SW 1271 (cell line): ENCODE results near the gene BCL2.
"Not testable (repeated sequence)": the region's sequence is repeated elsewhere in the genome, so short reads cannot be mapped to it uniquely, and the experiment has no call there.

ENCODE experiments used
- DNase-seq, 2 experiments: peaks; one replicate each; lab custom pipeline; 2025; lab: John Stamatoyannopoulos, UW

Gene BCL2

GRCh38 chr18:63258749-63259566 lies 60.6 kb downstream of the BCL2 start:
- DNase-seq, result no peak

GRCh38 chr18:63257453-63257852 lies 62.1 kb downstream of the BCL2 start:
- DNase-seq, result no peak

GRCh38 chr18:63255435-63255834 lies 64.1 kb downstream of the BCL2 start:
- no peak for DNase-seq

GRCh38 chr18:63254716-63255399 lies 64.7 kb downstream of the BCL2 start:
- DNase-seq, result no peak

GRCh38 chr18:63253428-63254372 lies 65.9 kb downstream of the BCL2 start:
- DNase-seq, result no peak

DNA sequence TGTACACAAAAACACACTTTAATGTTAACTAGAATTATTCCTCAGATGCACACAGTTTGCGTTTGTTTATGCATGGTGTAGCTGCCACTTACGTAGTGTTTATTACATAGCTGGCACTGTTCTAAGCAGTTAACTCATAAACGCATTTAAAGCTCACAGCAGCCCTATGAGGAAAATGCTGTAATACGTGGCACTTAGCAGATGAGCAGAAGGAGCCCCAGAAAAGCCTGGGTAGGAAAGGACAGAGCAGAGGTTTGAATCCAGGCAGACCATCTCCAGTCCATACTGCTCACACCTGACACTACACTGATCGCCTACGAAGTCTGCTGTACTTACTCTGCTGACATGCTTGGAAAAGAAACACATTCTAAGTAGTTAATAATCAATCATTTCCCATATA lies 66.6 kb downstream of the BCL2 start:
- no peak for DNase-seq

DNA sequence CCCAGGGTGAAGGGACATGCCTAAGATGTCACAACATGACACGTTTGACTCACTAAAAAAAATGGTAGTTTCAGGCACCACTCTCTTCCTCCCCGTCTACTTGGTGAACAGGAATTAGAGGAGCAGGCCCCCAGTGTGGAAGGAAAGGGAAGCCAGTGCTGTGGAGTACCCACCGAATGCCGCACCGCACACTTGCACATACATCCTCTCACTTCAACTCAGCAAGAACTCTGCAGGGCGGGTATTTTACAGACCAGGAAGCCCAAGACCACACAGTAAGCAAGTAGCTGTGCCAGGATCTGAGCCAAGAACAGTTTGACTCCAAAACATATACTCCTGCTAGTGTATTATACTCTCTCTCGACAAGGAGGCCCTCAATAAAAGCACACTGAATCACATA lies 69.8 kb downstream of the BCL2 start:
- DNase-seq, result no peak

GRCh38 chr18:63247926-63248325 lies 71.6 kb downstream of the BCL2 start:
- no peak for DNase-seq

DNA sequence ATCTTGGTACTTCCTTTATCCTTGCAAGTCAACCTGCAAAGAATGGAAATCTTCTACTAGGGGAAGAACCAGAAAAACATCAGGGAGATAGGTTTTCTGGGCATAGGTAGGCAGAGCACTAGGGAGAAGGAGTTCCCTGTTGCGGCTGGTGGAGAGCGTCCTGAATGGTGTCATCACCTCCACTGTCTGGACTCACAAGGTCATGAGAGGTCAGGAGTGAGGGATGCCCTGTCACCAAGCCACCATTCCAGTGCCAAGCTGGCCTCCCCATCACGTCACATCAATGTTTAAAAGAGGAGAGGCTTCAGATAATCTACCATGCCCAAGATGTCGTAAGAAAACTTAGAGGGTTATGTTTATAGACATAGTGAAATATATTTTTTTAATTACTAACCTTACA lies 72.1 kb downstream of the BCL2 start:
- no peak for DNase-seq

DNA sequence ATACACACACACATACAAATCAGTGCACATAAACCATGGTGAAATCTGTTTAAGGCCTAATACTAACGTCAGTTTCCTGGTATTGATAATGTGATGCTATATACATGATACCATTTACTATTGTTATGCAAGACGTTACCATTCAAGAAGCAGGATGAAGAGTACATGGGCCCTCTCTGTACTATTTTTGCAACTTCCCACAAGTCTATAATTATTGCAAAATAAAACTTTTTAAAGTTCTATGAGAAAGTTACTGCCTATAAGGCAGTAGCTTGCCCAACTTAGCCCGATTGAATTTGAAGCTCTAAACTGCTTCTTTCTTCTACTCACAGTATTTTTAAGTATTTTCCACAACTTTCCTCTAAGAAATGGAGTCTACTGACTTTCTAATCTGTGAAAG lies 74.0 kb downstream of the BCL2 start:
- no peak for DNase-seq

GRCh38 chr18:63244607-63245006 lies 75.0 kb downstream of the BCL2 start:
- no peak for DNase-seq

GRCh38 chr18:63241760-63242159 lies 77.8 kb downstream of the BCL2 start:
- DNase-seq, result no peak

DNA sequence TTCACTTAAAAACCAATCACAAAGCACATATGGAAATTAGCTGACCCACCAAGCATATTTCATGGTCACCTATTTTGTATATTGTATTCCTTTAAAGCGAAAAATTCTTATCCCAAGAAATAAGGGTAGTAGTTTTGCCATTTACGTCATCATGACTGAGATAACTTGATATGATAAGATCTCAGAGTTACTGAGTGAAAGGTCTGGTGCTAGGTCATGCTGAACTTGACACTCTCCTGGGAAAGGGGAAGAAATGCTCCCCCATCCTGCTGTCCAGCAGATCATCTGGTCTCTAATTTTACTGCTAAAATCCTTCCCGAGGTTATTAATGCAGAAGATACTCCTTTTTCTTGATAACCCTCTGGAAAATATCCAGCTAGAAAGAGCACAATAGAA lies 78.3 kb downstream of the BCL2 start:
- no peak for DNase-seq

DNA sequence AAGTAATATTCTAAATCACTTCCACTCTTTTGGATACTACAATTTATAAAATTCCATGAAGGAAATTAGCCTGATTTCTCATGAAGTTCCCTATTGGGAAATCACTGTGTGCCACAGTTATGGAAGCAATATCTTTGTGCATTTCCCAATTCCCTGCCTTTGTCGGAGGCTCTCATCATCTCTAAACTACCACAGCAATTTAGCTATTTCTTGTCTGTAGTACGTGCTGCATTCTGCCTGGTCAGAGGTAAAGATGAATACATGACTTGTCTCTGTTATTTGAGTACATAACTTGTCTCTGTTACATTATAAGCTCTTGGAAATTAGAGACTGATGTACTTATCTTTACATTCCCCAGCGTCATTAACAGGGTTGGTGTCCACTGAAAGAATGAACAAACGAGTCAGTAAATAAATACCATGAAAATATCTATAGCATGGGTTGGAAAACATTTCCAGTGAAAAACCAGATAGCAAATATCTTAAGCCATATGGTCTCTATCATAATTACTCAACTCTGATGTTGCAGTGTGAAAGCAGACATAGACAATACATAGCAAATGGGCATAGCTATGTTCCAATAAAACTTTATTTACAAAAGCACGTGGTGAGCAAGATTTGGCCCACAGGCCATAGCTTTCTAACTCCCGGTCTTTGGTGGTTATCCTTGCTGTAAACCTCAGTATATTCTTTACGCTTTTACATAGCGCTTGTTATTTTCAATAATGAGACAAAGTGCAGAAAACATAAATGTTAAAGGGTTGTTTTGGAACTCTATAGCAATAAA lies 78.8 kb downstream of the BCL2 start:
- DNase-seq, result no peak

DNA sequence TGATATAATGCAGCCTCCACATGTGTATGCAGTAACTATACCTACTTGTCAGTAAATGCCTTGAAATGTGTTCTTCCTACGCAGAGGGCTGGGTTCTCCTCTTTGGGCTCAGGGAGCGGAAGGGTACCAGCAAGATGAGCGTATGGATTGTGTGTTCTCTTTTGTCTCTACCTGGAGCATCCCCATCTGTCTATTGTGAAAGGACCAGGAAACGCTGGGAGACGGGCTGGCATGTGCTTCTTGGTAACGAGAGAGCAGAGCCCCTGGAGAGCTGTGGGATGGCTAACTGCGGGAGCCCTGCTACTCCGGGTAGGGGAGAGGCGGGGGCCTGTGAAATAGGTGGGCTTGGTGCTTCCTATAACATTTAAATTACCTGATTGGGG lies 80.9 kb downstream of the BCL2 start:
- no peak for DNase-seq

GRCh38 chr18:63237881-63238692 lies 81.5 kb downstream of the BCL2 start:
- peak; percentile 5 to 29 for DNase-seq

GRCh38 chr18:63236921-63237846 lies 82.4 kb downstream of the BCL2 start:
- DNase-seq, result no peak

GRCh38 chr18:63236406-63236805 lies 83.2 kb downstream of the BCL2 start:
- no peak for DNase-seq

GRCh38 chr18:63235920-63236319 lies 83.6 kb downstream of the BCL2 start:
- not testable (repeated sequence) for DNase-seq

DNA sequence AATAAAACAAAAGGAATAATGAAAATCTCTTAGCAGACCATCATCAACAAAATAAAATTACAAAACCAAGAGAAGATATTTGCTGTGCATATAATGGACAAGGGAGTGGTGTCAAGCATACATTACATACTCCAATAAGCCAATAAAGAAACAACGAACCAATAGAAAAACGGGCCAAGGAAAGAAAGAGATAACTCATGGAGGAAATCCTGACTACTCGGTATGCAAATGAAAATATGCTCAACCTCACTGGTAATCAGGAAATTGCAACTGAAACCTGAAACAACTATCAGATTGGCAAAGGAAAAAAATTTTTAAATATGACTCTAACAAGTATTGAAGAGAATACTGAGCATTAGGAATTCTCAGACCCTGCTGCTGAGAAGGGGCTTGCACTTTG lies 84.7 kb downstream of the BCL2 start:
- no peak for DNase-seq
